ENCODE results near the gene TUBE1.

DNA sequence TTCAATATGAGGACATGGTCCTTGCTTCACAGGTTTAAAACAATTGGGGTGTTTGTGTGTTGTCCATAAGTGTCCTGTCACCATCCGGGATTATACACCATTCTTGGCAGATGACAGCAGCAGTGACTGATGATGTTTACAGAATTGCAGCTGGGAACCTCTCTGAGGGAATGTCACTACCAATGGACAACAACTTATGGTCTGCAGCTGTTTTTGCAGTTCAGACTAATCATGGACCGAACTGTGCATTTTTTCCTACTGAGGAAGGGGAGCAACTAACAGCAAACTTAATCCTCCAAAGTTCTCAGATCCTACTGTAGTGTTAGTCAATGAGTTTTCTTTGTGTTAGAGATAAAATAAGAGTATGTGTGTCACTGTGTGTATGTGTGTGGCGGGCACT is 26.1 kb upstream of the TUBE1 start:
- TF ChIP-seq, protein P1, sequence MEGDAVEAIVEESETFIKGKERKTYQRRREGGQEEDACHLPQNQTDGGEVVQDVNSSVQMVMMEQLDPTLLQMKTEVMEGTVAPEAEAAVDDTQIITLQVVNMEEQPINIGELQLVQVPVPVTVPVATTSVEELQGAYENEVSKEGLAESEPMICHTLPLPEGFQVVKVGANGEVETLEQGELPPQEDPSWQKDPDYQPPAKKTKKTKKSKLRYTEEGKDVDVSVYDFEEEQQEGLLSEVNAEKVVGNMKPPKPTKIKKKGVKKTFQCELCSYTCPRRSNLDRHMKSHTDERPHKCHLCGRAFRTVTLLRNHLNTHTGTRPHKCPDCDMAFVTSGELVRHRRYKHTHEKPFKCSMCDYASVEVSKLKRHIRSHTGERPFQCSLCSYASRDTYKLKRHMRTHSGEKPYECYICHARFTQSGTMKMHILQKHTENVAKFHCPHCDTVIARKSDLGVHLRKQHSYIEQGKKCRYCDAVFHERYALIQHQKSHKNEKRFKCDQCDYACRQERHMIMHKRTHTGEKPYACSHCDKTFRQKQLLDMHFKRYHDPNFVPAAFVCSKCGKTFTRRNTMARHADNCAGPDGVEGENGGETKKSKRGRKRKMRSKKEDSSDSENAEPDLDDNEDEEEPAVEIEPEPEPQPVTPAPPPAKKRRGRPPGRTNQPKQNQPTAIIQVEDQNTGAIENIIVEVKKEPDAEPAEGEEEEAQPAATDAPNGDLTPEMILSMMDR (IDR thresholded peaks at IDR 0.05), result no peak
- no peak for TF ChIP-seq POLR2A (IDR thresholded peaks at IDR 0.05)
